ENCODE data around the gene NOX4.
"Not testable (repeated sequence)": the region's sequence is repeated elsewhere in the genome, so short reads cannot be mapped to it uniquely, and the experiment has no call there.

DNA sequence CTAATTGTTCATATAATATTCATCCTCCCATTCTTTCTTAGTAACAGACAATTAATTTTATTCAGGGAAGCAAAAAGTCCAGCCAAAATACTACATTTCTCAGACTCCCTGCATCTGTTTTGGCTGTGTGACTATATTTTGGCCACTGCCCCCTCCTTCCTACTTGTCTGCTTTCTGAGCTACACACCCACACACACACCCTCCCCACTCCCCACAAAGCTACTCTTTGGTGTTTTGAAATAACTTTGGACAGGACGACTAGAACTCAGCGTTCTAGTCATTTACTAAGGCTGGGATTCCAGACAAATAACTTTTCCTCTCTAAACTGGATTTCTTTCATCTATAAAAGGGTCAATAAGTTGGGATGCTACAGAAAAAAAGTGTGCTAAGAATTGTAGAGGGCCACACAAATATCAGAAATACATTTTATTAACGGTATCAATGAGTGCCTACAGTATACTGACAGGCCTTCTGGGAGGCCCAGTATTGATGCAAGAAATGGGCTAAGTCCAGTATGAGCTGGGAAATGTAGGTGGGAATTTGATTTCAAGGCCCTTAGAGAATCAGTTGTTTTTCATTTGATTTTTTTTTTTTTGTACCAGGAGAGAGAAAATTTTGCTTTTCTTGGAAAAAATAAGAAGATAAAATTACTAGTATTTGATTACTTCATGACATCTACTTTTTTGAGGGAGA lies 148.1 kb downstream of the NOX4 start:
- TF ChIP-seq CTCF (IDR thresholded peaks at IDR 0.05 in 2 of 3, conservative IDR thresholded peaks at IDR 0.05 in 1 of 3; ENCODE audit: control insufficient read depth in 2 of 3, extremely low read depth in 1 of 3, insufficient read depth in 1 of 3, low read depth in 3 of 3, low read length in 3 of 3); JUNB (IDR thresholded peaks at IDR 0.05); POLR2AphosphoS5 (IDR thresholded peaks at IDR 0.05; ENCODE audit: low read length): not testable (repeated sequence)

Data from GM12878 (cell line).